HG03159 (cell line): ENCODE data around the gene INPP5A.
"Not testable (repeated sequence)": the region's sequence is repeated elsewhere in the genome, so short reads cannot be mapped to it uniquely, and the experiment has no call there.

ENCODE experiments used
- ATAC-seq: cut with Tn5 transposase; IDR thresholded peaks from one replicate; pipeline ENCODE4 v1.9.1; 2021; ENCODE audit warnings: mild to moderate bottlenecking, moderate library complexity; ENCODE audit not compliant: unreplicated experiment

INPP5A gene

GRCh38 chr10:132593389-132593788 is 55.8 kb downstream of the INPP5A start:
- ATAC-seq, result peak; percentile 81

DNA sequence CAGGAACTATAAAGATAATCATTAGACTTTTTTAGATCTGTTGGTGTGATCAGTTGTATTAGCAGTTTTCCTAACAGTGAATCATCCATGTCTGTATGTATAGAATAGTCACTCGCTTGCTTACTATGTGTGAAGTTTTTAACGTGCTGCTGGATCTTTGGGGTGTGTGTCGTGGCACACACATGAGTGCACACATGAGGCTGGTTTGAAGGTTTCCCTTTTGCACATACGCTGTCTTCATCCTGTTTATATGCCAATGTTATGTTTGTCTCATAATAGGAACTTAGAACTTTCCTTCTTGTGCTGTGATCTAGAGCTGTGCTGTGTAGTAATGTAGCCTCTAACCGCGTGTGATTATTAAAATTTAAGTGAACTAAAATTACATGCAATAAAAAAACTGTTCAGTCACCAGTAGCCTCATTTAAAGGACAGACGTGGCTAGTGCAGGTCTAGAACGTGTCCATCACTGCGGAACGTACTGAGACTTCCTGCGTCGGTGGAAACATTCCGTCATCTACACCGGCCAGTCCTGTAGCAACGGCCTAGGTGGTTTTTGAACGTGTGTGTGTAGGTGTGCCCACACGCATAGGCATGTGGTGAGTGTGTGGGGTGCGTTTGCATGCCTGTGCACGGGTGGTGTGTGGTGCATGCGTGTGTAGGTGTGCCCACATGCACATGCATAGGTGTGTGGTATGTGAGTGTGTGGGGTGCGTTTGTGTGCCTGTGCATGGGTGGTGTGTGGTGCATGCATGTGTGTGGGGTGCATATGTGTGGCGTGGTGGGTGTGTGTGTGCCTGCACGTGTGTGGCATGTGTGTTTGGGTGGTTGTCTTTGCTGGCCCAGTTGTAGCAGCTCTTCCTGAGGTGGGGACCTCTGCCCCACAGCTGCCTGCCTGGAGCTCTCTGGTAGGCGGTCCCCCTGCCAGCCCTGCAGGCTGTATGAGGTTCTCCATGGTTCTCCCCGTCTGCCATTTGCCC is 56.6 kb downstream of the INPP5A start:
- ATAC-seq, result peak; percentile 54

DNA sequence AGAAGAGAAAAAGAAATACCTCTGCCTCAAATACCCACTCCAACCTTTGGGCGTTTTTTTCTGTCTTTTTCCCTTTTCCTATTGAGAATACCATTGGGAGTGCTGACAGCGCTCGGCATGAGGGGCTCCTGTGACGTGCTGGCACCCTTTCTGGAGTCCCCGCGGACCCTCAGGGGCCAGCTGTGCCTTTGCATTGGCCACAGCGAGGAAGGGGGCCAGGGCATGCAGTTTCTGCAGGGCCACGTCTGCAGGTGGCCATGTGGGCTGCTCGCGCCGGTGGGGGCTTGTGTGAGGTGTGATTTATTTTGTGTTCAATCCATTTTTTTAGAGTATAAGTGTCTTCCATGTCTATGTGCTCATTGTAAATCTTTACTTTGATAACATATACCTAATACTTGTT is 57.4 kb downstream of the INPP5A start:
- no peak for ATAC-seq

- ATAC-seq, result no peak
Measured at GRCh38 chr10:132595854-132596253, 58.3 kb downstream of the INPP5A start.

- no peak for ATAC-seq
Measured at GRCh38 chr10:132596742-132597279, 59.2 kb downstream of the INPP5A start.

- ATAC-seq, result no peak
Measured at GRCh38 chr10:132597654-132598053, 60.1 kb downstream of the INPP5A start.

DNA sequence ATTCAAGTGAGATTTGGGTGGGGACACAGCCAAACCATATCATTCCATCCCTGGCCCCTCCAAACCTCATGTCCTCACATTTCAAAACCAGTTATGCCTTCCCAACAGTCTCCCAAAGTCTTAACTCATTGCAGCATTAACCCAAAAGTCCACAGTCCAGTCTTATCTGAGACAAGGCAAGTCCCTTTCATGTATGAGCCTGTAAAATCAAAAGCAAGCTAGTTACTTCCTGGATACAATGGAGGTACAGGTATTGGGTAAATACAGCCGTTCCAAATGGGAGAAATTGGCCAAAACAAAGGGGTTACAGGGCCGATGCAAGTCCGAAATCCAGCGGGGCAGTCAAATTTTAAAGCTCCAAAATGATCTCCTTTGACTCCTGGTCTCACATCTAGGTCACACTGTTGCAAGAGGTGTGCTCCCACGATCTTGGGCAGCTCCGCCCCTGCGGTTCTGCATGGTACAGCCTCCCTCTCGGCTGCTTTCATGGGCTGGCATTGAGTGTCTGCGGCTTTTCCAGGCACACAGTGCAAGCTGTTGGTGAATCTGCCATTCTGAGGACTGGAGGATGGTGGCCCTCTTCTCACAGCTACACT is 61.5 kb downstream of the INPP5A start:
- ATAC-seq, result not testable (repeated sequence)

- ATAC-seq, result no peak
Measured at GRCh38 chr10:132599732-132600131, 62.1 kb downstream of the INPP5A start.

GRCh38 chr10:132600416-132600815 is 62.8 kb downstream of the INPP5A start:
- no peak for ATAC-seq

- no peak for ATAC-seq
Measured at GRCh38 chr10:132601567-132601966, 64.0 kb downstream of the INPP5A start.

DNA sequence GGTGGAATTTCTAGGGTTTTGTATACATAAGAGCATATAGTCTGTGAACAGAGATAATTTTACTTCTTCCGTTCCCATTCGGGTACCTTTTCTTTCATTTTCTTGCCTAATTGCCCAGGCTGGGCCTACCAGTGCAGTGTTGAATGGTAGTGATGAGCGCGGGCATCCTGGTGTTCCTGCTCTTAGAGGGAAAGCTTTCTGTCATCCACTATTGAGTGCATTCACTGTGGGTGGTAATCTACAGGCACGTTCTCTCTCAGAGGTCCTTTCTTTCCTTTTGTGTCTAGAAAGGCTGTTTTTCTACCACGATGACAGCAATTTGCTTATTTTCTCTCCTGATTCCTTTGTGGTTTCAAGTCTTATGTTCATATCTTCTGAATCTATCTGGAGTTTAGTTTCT is 65.0 kb downstream of the INPP5A start:
- ATAC-seq, result no peak

- ATAC-seq, result no peak
Measured at GRCh38 chr10:132603851-132604533, 66.4 kb downstream of the INPP5A start.

DNA sequence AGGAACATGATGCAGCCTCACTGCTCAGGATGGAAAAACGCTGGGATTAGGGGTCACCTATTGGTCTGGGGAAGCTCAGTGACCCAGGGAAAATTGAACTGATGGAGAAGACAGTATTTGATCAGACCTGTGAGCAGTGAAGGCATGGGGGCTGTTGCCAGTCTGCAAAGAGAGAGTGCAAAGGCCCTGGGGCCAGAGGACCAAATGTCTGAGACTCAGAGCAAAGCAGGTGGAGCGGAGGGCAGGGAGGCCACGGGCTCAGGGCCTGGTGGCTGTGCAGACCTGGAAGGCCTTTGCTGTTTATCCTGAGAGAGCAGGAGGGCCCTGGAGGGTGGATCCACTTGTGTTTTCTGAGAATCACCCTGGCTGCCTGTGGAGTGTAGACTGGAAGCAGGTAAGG is 67.1 kb downstream of the INPP5A start:
- ATAC-seq, result no peak

DNA sequence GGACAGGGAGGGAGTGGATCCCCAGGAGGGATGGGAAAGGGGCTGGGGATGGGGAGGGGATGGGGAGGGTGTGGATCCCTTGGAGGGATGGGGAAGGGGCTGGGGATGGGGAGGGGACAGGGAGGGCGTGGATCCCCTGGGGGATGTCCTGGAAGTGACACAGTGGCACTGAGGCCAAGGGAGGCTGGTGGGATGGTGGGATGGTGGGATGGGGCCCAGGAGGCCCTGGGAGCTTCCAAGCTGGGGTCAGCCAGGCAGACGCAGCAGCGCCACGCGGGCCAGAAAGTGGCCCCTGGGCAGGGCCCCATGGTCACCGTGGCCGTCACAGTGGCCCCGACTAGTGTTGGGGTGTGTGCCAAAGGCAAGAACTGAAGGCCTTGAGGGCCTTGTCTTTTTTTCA is 67.8 kb downstream of the INPP5A start:
- ATAC-seq, result no peak

- ATAC-seq, result no peak
Measured at GRCh38 chr10:132606031-132606491, 68.5 kb downstream of the INPP5A start.

GRCh38 chr10:132606536-132607316 is 69.1 kb downstream of the INPP5A start:
- no peak for ATAC-seq

DNA sequence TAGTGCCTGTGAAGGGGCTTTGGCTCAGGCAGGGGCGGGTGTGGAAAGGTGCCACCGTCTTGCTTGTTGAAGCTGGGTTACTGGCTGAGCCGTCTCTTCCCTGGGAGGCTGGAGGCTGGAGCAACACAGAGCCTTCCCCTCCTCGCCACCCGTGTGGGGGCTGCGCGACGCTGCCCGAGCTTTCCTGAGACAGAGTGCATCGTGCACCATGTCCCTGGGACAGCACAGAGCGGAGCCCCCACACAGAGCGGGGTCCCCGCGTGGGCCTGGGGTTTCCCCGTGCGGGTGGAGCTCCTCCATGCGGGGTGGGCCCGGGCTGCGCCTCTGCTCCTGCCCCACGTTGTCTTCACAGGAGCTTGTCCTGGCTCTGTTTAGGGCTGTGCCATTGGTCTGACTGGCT is 69.9 kb downstream of the INPP5A start:
- no peak for ATAC-seq

GRCh38 chr10:132607961-132608495 is 70.4 kb downstream of the INPP5A start:
- no peak for ATAC-seq

DNA sequence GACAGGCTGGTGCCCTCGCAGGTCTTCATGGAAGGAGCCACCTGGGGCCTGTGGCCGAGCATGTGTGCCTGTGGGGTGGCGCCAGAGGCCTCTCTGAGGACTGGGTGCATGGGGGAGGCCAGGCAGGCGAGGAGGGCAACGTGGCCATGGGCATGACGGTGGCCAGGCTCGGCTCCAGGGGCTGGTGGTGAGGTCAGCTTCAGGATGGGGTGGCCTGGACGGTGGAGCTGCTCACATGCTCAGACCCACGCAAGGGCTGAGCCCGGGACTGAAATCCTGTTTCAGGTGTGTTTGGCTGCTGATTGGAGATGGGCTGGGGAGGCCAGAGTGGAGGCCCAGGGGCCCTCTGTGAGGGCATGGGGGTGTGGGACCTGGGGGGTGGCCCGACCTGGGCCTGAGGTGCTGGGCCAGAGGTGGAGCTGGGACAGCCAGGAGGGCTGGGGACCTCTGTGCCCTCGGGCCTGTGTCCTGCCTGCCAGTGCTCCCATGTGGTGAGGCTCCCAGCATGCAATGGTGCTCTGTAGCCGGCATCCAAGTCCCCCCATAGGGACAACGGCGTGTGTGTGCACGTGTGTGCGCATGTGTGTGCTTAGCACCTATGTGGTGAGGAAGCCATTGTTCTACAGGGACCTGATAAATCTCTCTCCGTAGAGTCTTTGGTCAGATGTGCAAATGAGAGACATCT is 71.1 kb downstream of the INPP5A start:
- ATAC-seq, result no peak

- ATAC-seq, result no peak
Measured at GRCh38 chr10:132609211-132609610, 71.6 kb downstream of the INPP5A start.
